ENCODE results near the gene GCNT4.

DNA sequence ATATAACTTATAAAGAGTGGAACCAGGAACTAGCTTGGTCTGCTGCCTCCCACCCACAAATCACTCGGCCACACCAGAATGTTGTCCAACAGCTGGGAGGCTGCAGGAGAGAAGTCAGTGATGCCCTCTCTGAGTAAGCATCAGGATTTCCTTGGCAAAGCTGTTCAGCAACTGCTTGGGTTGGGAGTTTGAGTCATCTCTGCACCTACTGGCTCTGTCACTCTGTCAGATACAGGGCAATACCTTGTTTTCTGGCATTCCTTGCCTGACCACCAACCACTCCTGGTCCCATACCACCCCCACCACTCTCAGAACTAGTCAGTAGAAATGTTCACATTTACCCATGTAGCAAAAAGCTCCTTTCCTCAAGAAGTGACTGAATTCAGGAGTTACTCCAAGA, 36.8 kb upstream of the GCNT4 start:
- TF ChIP-seq, protein P1, sequence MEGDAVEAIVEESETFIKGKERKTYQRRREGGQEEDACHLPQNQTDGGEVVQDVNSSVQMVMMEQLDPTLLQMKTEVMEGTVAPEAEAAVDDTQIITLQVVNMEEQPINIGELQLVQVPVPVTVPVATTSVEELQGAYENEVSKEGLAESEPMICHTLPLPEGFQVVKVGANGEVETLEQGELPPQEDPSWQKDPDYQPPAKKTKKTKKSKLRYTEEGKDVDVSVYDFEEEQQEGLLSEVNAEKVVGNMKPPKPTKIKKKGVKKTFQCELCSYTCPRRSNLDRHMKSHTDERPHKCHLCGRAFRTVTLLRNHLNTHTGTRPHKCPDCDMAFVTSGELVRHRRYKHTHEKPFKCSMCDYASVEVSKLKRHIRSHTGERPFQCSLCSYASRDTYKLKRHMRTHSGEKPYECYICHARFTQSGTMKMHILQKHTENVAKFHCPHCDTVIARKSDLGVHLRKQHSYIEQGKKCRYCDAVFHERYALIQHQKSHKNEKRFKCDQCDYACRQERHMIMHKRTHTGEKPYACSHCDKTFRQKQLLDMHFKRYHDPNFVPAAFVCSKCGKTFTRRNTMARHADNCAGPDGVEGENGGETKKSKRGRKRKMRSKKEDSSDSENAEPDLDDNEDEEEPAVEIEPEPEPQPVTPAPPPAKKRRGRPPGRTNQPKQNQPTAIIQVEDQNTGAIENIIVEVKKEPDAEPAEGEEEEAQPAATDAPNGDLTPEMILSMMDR (conservative IDR thresholded peaks at IDR 0.05; ENCODE audit: low read depth, low read length) = no peak
- no peak for TF ChIP-seq EZH2phosphoT487 (IDR thresholded peaks at IDR 0.05; ENCODE audit: borderline replicate concordance, low read length)
